Smooth muscle cell (in vitro differentiated cells): ENCODE data around the gene IRF5. TPM values are rescaled to one million over a fixed set of nuclear protein-coding genes. Genes with fewer than 3 reads are reported as not detected.

Experiments used
- DNase-seq: peaks from one replicate; lab custom pipeline; 2025; ENCODE audit not compliant: unreplicated experiment; lab: John Stamatoyannopoulos, UW
- H2AFZ ChIP-seq: fragments of 200-600 bp; sonication (generic); 2 replicates; pipeline ENCODE4 v1.6.0; 2016; ENCODE audit warnings: antibody characterized with exemption, low read depth, mild to moderate bottlenecking
- H3F3A ChIP-seq: fragments of 200-600 bp; sonication (generic); 2 replicates; pipeline ENCODE4 v1.6.0; 2017; ENCODE audit warnings: antibody characterized with exemption, low read depth
- H3K27ac ChIP-seq: fragments of 200-600 bp; sonication (generic); 2 replicates; pipeline ENCODE4 v1.5.1; 2016; ENCODE audit warnings: low read depth, mild to moderate bottlenecking
- H3K27me3 ChIP-seq: fragments of 200-600 bp; sonication (generic); 2 replicates; pipeline ENCODE4 v1.6.1; 2016; ENCODE audit warnings: low read depth, mild to moderate bottlenecking
- H3K36me3 ChIP-seq: fragments of 200-600 bp; sonication (generic); 2 replicates; pipeline ENCODE4 v1.5.1; 2016; ENCODE audit warnings: low read depth
- H3K4me1 ChIP-seq: fragments of 200-600 bp; sonication (generic); 2 replicates; pipeline ENCODE4 v1.5.1; 2016; ENCODE audit warnings: low read depth
- H3K4me2 ChIP-seq: fragments of 200-600 bp; sonication (generic); 2 replicates; pipeline ENCODE4 v1.6.0; 2016; ENCODE audit warnings: mild to moderate bottlenecking
- H3K4me3 ChIP-seq: fragments of 200-600 bp; sonication (generic); 2 replicates; pipeline ENCODE4 v1.5.1; 2016; ENCODE audit warnings: mild to moderate bottlenecking
- H3K79me2 ChIP-seq: fragments of 200-600 bp; sonication (generic); 2 replicates; pipeline ENCODE4 v1.6.0; 2016; ENCODE audit warnings: low read depth, mild to moderate bottlenecking
- H3K9ac ChIP-seq: fragments of 200-600 bp; sonication (generic); 2 replicates; pipeline ENCODE4 v1.6.0; 2016; ENCODE audit warnings: low read depth
- H3K9me3 ChIP-seq: fragments of 200-600 bp; sonication (generic); replicated peaks from 2 replicates; pipeline ENCODE4 v1.5.1; 2016; ENCODE audit warnings: low read depth
- H4K20me1 ChIP-seq: fragments of 200-600 bp; sonication (generic); 2 replicates; pipeline ENCODE4 v1.6.0; 2016; ENCODE audit warnings: low read depth
- CTCF ChIP-seq: fragments of 200-600 bp; sonication (generic); IDR thresholded peaks from 2 replicates; pipeline ENCODE4 v1.5.1; 2017; ENCODE audit warnings: borderline replicate concordance, mild to moderate bottlenecking, antibody characterized with exemption; ENCODE audit not compliant: insufficient read depth, poor library complexity, severe bottlenecking
- WGBS: methylation state at CpG from one replicate; pipeline ENCODE4 v1.1.7; 2016; ENCODE audit warnings: low lambda C conversion rate; 5-methylcytosine and 5-hydroxymethylcytosine counted together
- polyA plus RNA-seq: library from polyadenylated mRNA; unstranded; fragments of >200 nt; fragmentation: Nextera tagmentation; extraction: Ambion mirVana; gene quantifications from 2 replicates; pipeline ENCODE4 v1.2.1, GENCODE V29; 2016
- total RNA-seq: library from RNA; depleted of rRNA; stranded (reverse); fragments of >200 nt; gene quantifications from 2 replicates; pipeline ENCODE4 v1.2.3, GENCODE V29; 2014

The IRF5 gene
- total and polyA plus RNA-seq, 2 experiments from 2014 or later, result 0.35 to 0.76 TPM

GRCh38 chr7:128918016-128918665 lies 19.6 kb upstream of the IRF5 start:
- Histone ChIP-seq H3K27me3 (peaks cover 70% of the 10 kb centered on the region), H3K4me2 (no peak overlapping the region), H4K20me1 (no peaks in the 10 kb centered on the region), H3K79me2 (no peaks in the 10 kb centered on the region), H3K9ac (no peak overlapping the region), H3K9me3 (no peaks in the 10 kb centered on the region), H3K4me1 (peaks cover 4% of the 10 kb centered on the region), H2AFZ (no peak overlapping the region), H3K4me3 (no peak overlapping the region), H3F3A (no peaks in the 10 kb centered on the region), H3K27ac (no peak overlapping the region), H3K36me3 (no peaks in the 10 kb centered on the region)
- WGBS, result 92% methylated on average over 6 of the region's 8 CpGs
- DNase-seq, result no peak
- TF ChIP-seq CTCF, result no peak

DNA sequence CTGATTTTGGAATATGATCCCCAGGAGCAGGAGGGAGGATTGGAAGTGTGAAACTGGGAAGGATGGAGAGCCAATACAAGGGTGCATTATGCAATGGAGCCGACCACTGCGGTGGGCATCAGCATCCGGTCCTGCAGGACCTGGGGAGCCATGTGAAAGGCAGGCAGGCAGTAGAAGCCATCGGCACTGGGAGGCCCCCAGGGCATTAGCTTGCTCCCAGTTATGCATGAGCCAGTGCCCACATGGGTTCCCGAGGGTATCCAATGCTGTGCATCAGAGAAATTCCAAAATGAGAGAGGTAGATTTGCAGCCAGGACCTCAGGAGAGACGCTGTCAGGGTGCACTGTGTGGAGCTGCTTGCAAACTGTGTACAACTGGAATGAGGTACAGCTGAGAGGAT lies 18.5 kb upstream of the IRF5 start:
- Histone ChIP-seq H3K36me3 (no peaks in the 10 kb centered on the region), H3K9ac (no peak overlapping the region), H3K4me3 (no peak overlapping the region), H2AFZ (no peak overlapping the region), H3K27me3 (peaks cover 65% of the 10 kb centered on the region), H3K4me1 (peaks cover 4% of the 10 kb centered on the region), H4K20me1 (no peaks in the 10 kb centered on the region), H3K79me2 (no peaks in the 10 kb centered on the region), H3F3A (no peaks in the 10 kb centered on the region), H3K27ac (no peak overlapping the region), H3K9me3 (no peaks in the 10 kb centered on the region), H3K4me2 (no peak overlapping the region)
- TF ChIP-seq CTCF, result no peak
- DNase-seq, result no peak
- 91% methylated on average over 6 of the region's 6 CpGs for WGBS

GRCh38 chr7:128919881-128920799 lies 17.6 kb upstream of the IRF5 start:
- WGBS, result 60% methylated on average over 14 of the region's 14 CpGs
- H3K9me3 ChIP-seq, result no peaks in the 10 kb centered on the region
- no peak overlapping the region for H3K4me3 ChIP-seq
- H3K4me1 ChIP-seq, result peaks cover 4% of the 10 kb centered on the region
- H3K36me3 ChIP-seq, result no peaks in the 10 kb centered on the region
- no peak for DNase-seq
- H3K9ac ChIP-seq, result no peak overlapping the region
- H4K20me1 ChIP-seq, result no peaks in the 10 kb centered on the region
- H3K4me2 ChIP-seq, result no peak overlapping the region
- no peaks in the 10 kb centered on the region for H3K79me2 ChIP-seq
- H2AFZ ChIP-seq, result no peak overlapping the region
- no peak for TF ChIP-seq CTCF
- no peaks in the 10 kb centered on the region for H3F3A ChIP-seq
- no peak overlapping the region for H3K27ac ChIP-seq
- peaks cover 56% of the 10 kb centered on the region for H3K27me3 ChIP-seq
